Natural killer cell (primary cell): ENCODE results near the gene AUTS2. TPM values are rescaled to one million over a fixed set of nuclear protein-coding genes. Genes with fewer than 3 reads are reported as not detected.

Experiments
- ATAC-seq, 3 donors: fragments of 150-1000 bp in 2 of 3; fragments of 200-7000 bp in 1 of 3; cut with Tn5 transposase; 1 replicate in 1 of 3; 2 replicates in 2 of 3; pipeline ENCODE4 v1.10.0; 2021; ENCODE audit warnings: mild to moderate bottlenecking in 2 of 3, moderate library complexity in 2 of 3
- DNase-seq, 2 donors: peaks; one replicate each; pipeline versions ENCODE4 v3.0.0 to v3.0.0-alpha.2; 2013 to 2021; ENCODE audit warnings: mixed read lengths in 1 of 2
- H3K27ac ChIP-seq: one replicate; pipeline ENCODE4 v1.5.1; 2013; ENCODE audit warnings: mild to moderate bottlenecking, low read length
- H3K27me3 ChIP-seq: one replicate; pipeline ENCODE4 v1.6.1; 2013; ENCODE audit warnings: low read length; ENCODE audit not compliant: control insufficient read depth, insufficient read depth
- H3K36me3 ChIP-seq: one replicate; pipeline ENCODE4 v1.6.1; 2013; ENCODE audit warnings: low read length; ENCODE audit not compliant: control insufficient read depth, insufficient read depth
- H3K4me1 ChIP-seq: one replicate; pipeline ENCODE4 v1.6.1; 2013; ENCODE audit warnings: low read length; ENCODE audit not compliant: control insufficient read depth, insufficient read depth
- H3K4me3 ChIP-seq: one replicate; pipeline ENCODE4 v1.5.1; 2013; ENCODE audit warnings: low read length
- H3K9me3 ChIP-seq: one replicate; pipeline ENCODE4 v1.6.1; 2013; ENCODE audit warnings: low read length; ENCODE audit not compliant: control insufficient read depth, insufficient read depth
- H3K27ac Mint-ChIP-seq, 2 donors: one replicate each; pipeline ENCODE4 v1.8.0; 2022; ENCODE audit warnings: mild to moderate bottlenecking in 2 of 2, mixed read lengths in 2 of 2, moderate library complexity in 1 of 2
- H3K27me3 Mint-ChIP-seq, 2 donors: one replicate each; pipeline ENCODE4 v1.8.0; 2022; ENCODE audit warnings: low read depth in 2 of 2, mixed read lengths in 2 of 2
- H3K36me3 Mint-ChIP-seq: one replicate; pipeline ENCODE4 v1.8.0; 2022; ENCODE audit warnings: mixed read lengths
- H3K4me1 Mint-ChIP-seq, 2 donors: one replicate each; pipeline ENCODE4 v1.8.0; 2022; ENCODE audit warnings: mixed read lengths in 2 of 2
- H3K4me3 Mint-ChIP-seq: one replicate; pipeline ENCODE4 v1.8.0; 2022; ENCODE audit warnings: mild to moderate bottlenecking, moderate library complexity, mixed read lengths
- H3K9me3 Mint-ChIP-seq, 2 donors: one replicate each; pipeline ENCODE4 v1.8.0; 2022; ENCODE audit warnings: mixed read lengths in 2 of 2
- WGBS: methylation state at CpG from one replicate; pipeline ENCODE4 v1.1.7; 2013; ENCODE audit warnings: missing lambda C conversion rate; ENCODE audit not compliant: insufficient coverage; 5-methylcytosine and 5-hydroxymethylcytosine counted together
- intact Hi-C: fragments of 100-400 bp; cut with micrococcal nuclease; formaldehyde crosslinking; loops from one replicate; pipeline ENCODE4 v1.14.2; 2022
- total RNA-seq, 4 donors: library from RNA; stranded (reverse); fragments of 120-200 nt in 1 of 4; gene quantifications; one replicate each; pipeline versions ENCODE4 v1.2.3 to v1.2.4, GENCODE V29; 2013 to 2022
- TF ChIP-seq, protein P1 (sequence below): fragments of 200-600 bp; IDR thresholded peaks from one replicate; pipeline ENCODE4 v1.8.0; 2022; ENCODE audit warnings: antibody characterized with exemption

AUTS2 gene
- total RNA-seq, 3 donors from 2014 or later (not counting 1 experiment from before 2014, with no cell fraction given), result 147 to 197 (median 155) TPM

DNA sequence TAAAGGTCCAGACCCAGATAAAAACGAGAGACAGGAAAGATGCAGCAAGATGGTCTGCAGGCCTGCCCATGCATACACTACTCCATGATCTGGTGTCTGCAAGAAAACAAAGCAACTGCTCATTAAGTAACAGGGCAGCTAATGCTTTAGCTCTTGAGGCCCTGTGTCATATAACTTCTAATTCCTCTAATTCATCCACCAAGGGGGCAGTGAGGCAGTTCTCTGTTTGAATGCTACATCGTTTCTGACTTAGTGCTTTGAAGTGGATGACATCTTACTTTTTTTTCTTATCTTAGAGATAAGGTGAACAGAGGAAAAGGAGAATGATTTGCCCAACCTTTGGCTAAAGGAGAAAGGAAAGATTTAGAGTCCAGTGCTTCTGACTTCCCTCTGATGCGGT, 619.7 kb downstream of the AUTS2 start:
- TF ChIP-seq, protein P1, sequence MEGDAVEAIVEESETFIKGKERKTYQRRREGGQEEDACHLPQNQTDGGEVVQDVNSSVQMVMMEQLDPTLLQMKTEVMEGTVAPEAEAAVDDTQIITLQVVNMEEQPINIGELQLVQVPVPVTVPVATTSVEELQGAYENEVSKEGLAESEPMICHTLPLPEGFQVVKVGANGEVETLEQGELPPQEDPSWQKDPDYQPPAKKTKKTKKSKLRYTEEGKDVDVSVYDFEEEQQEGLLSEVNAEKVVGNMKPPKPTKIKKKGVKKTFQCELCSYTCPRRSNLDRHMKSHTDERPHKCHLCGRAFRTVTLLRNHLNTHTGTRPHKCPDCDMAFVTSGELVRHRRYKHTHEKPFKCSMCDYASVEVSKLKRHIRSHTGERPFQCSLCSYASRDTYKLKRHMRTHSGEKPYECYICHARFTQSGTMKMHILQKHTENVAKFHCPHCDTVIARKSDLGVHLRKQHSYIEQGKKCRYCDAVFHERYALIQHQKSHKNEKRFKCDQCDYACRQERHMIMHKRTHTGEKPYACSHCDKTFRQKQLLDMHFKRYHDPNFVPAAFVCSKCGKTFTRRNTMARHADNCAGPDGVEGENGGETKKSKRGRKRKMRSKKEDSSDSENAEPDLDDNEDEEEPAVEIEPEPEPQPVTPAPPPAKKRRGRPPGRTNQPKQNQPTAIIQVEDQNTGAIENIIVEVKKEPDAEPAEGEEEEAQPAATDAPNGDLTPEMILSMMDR, result no peak
- H3K27ac ChIP-seq, result no peak overlapping the region
- intact Hi-C loops, result no loop called here
- no peak for ATAC-seq
- H3K4me3 ChIP-seq, result no peak overlapping the region
- Mint-ChIP-seq H3K9me3 (no peaks in the 10 kb centered on the region), H3K4me3 (no peak overlapping the region), H3K4me1 (peaks cover 0 to 4% of the 10 kb centered on the region in 2 donors), H3K27me3 (no peaks in the 10 kb centered on the region), H3K36me3 (no peaks in the 10 kb centered on the region), H3K27ac (no peak overlapping the region)
- H3K27me3 ChIP-seq, result no peaks in the 10 kb centered on the region
- H3K4me1 ChIP-seq, result no peaks in the 10 kb centered on the region
- H3K36me3 ChIP-seq, result no peaks in the 10 kb centered on the region
- H3K9me3 ChIP-seq, result no peaks in the 10 kb centered on the region
- DNase-seq, result no peak
- WGBS, result 84% methylated on average over 3 of the region's 3 CpGs

DNA sequence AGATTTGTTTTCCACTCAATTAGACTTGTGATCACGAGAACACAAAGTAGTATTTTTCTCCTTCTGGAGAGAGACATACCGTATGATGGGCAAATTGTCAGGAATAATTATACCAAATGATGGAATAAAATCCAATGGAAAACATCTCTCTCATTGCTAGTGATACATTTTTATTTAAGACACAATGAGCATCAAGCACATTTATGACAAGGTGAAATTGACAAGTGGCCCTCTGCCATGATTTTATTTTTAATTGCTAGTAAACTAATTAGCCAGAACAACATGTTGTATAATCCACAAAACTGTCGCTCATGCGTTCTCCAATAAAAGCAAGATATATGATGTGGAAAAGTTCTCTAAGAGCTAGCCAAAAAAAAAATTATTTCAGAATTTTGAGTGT, 620.8 kb downstream of the AUTS2 start:
- intact Hi-C loops, result no loop called here
- Mint-ChIP-seq H3K9me3 (no peaks in the 10 kb centered on the region), H3K4me1 (peaks cover 0 to 4% of the 10 kb centered on the region in 2 donors), H3K27me3 (no peaks in the 10 kb centered on the region), H3K27ac (no peak overlapping the region), H3K36me3 (no peaks in the 10 kb centered on the region), H3K4me3 (no peak overlapping the region)
- no peak for DNase-seq
- no CpG with 5 or more reads among the region's 4 CpGs for WGBS
- Histone ChIP-seq H3K9me3 (no peaks in the 10 kb centered on the region), H3K27ac (no peak overlapping the region), H3K4me3 (no peak overlapping the region), H3K27me3 (no peaks in the 10 kb centered on the region), H3K4me1 (no peaks in the 10 kb centered on the region), H3K36me3 (no peaks in the 10 kb centered on the region)
- no peak for ATAC-seq
- TF ChIP-seq, protein P1, result no peak

DNA sequence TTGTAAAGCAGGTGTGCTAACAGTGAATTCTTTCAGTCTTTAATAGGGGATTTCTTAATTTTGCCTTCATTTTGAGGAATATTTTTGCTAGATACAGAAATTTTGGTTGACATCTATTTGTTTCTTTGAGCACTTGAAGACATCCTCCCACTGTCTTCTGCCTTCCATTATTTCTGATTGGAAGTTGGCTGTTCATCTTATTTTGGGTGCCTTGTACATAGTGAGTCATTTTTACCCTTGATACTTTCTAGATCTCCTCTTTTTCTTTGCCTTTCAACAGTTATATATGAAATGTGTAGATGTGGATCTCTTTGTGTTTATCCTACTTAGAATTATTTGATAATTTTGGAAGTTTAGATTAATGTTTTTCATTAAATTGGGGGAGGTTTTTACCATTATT, 631.0 kb downstream of the AUTS2 start:
- Mint-ChIP-seq H3K27me3 (no peaks in the 10 kb centered on the region), H3K9me3 (peaks cover 10 to 11% of the 10 kb centered on the region in 2 donors), H3K36me3 (peaks cover 24% of the 10 kb centered on the region), H3K27ac (no peak overlapping the region), H3K4me1 (no peaks in the 10 kb centered on the region), H3K4me3 (no peak overlapping the region)
- no peaks in the 10 kb centered on the region for H3K4me1 ChIP-seq
- H3K36me3 ChIP-seq, result no peaks in the 10 kb centered on the region
- H3K27me3 ChIP-seq, result no peaks in the 10 kb centered on the region
- intact Hi-C loops, result no loop called here
- DNase-seq (no peak), ATAC-seq (no peak)
- TF ChIP-seq, protein P1, result no peak
- no peaks in the 10 kb centered on the region for H3K9me3 ChIP-seq
- no peak overlapping the region for H3K27ac ChIP-seq
- no peak overlapping the region for H3K4me3 ChIP-seq

DNA sequence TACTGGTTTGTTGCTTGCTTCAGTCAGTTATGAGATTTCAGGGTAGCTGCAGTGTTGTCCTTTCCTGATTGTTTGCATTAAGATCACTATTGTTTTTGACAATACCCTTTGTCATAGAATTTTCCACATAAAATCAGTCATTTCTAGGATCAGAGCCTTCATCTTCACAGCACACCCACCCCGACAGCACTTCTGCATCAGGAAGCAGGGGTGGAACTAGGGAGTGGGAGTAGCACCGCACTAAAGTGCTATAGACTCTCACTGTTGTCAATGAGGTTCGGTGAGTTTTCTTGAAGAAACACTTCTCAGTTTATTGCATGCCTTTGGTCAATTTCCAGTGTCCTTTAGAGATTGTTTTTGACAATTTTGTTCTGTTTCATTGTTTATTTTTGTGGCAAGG, 632.5 kb downstream of the AUTS2 start:
- ATAC-seq (no peak), DNase-seq (no peak)
- Histone ChIP-seq H3K4me1 (no peaks in the 10 kb centered on the region), H3K36me3 (no peaks in the 10 kb centered on the region), H3K9me3 (no peaks in the 10 kb centered on the region), H3K4me3 (no peak overlapping the region), H3K27ac (no peak overlapping the region), H3K27me3 (no peaks in the 10 kb centered on the region)
- Mint-ChIP-seq H3K27me3 (no peaks in the 10 kb centered on the region), H3K36me3 (peaks cover 24% of the 10 kb centered on the region), H3K27ac (no peak overlapping the region), H3K4me1 (no peaks in the 10 kb centered on the region), H3K4me3 (no peak overlapping the region), H3K9me3 (peaks cover 10 to 11% of the 10 kb centered on the region in 2 donors)
- WGBS, result 97% methylated on average over 3 of the region's 3 CpGs
- intact Hi-C loops, result no loop called here
- TF ChIP-seq, protein P1, result no peak
